H1 (cell line): ENCODE measurements around the gene DOCK10.

Experiments
- CHD2 ChIP-seq: IDR thresholded peaks from 2 replicates; pipeline ENCODE4 v1.6.1; 2012; ENCODE audit warnings: low read length, improper control_type of control experiment
- EP300 ChIP-seq, 2 experiments: IDR thresholded peaks; 1 replicate in 1 of 2; 2 replicates in 1 of 2; pipeline ENCODE4 v1.6.1; 2011 to 2012; ENCODE audit warnings: low read depth in 2 of 2, low read length in 2 of 2, mild to moderate bottlenecking in 2 of 2, borderline replicate concordance in 1 of 2, inconsistent platforms in 1 of 2, moderate library complexity in 1 of 2
- RFX5 ChIP-seq: IDR thresholded peaks from 2 replicates; pipeline ENCODE4 v1.6.1; 2011; ENCODE audit warnings: low read depth, low read length, improper control_type of control experiment, borderline replicate concordance
- SP2 ChIP-seq: IDR thresholded peaks from 2 replicates; pipeline ENCODE4 v1.6.1; 2012; ENCODE audit warnings: mild to moderate bottlenecking, low read length, inconsistent platforms
- SP4 ChIP-seq: IDR thresholded peaks from 2 replicates; pipeline ENCODE4 v1.6.1; 2012; ENCODE audit warnings: low read length, inconsistent platforms
- ZNF274 ChIP-seq: IDR thresholded peaks from 2 replicates; pipeline ENCODE4 v1.7.0; 2012; ENCODE audit warnings: low read length, borderline replicate concordance; ENCODE audit errors: extremely low read depth
- TF ChIP-seq, protein P1 (sequence below): IDR thresholded peaks from 2 replicates; pipeline ENCODE4 v1.6.1; 2012; ENCODE audit warnings: inconsistent platforms
- TF ChIP-seq, protein P2 (sequence below), 3 experiments: IDR thresholded peaks; 1 replicate in 2 of 3; 2 replicates in 1 of 3; pipeline versions ENCODE4 v1.5.1 to v1.6.1; 2011; ENCODE audit warnings: low read length in 3 of 3, mild to moderate bottlenecking in 3 of 3, inconsistent platforms in 2 of 3, low read depth in 1 of 3, moderate library complexity in 1 of 3; ENCODE audit not compliant: insufficient read depth in 1 of 3; ENCODE audit errors: control extremely low read depth in 1 of 3

DNA sequence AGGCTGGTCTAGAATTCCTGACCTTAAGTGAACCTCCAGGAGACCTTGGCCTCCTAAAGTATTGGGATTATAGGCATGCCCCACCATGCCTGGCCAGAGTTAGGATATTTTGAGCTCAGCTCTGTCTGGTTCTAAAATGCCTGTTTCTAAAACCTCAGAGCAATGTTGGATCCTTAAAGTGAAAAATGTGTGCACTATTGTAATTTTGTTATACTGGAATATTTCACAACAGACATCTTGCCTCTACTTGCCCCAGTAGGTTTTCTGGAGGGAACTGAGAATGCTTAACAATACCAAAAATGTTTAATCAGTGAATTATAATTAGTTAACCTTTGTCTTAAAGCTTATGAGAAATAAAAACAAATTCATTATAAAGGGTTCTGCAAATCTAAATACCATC, 181.5 kb downstream of the DOCK10 start:
- TF ChIP-seq, protein P1, sequence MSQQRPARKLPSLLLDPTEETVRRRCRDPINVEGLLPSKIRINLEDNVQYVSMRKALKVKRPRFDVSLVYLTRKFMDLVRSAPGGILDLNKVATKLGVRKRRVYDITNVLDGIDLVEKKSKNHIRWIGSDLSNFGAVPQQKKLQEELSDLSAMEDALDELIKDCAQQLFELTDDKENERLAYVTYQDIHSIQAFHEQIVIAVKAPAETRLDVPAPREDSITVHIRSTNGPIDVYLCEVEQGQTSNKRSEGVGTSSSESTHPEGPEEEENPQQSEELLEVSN = no peak
- TF ChIP-seq, protein P2, sequence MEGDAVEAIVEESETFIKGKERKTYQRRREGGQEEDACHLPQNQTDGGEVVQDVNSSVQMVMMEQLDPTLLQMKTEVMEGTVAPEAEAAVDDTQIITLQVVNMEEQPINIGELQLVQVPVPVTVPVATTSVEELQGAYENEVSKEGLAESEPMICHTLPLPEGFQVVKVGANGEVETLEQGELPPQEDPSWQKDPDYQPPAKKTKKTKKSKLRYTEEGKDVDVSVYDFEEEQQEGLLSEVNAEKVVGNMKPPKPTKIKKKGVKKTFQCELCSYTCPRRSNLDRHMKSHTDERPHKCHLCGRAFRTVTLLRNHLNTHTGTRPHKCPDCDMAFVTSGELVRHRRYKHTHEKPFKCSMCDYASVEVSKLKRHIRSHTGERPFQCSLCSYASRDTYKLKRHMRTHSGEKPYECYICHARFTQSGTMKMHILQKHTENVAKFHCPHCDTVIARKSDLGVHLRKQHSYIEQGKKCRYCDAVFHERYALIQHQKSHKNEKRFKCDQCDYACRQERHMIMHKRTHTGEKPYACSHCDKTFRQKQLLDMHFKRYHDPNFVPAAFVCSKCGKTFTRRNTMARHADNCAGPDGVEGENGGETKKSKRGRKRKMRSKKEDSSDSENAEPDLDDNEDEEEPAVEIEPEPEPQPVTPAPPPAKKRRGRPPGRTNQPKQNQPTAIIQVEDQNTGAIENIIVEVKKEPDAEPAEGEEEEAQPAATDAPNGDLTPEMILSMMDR (IDR thresholded peaks at IDR 0.05; ENCODE audit: control extremely low read depth in 1 of 3, insufficient read depth in 1 of 3, low read depth in 1 of 3, low read length in 3 of 3) = no peak
- TF ChIP-seq CHD2 (no peak), SP2 (no peak), EP300 (IDR thresholded peaks at IDR 0.05; ENCODE audit: borderline replicate concordance in 1 of 2, low read depth in 2 of 2, low read length in 2 of 2) (no peak), RFX5 (no peak), SP4 (no peak), ZNF274 (no peak)
